Loucy (cell line): ENCODE data around the gene ZNF792.
A peak's percentile ranks its signal among the peaks of the same experiment; 100 is the strongest.
"Not testable (repeated sequence)": the region's sequence is repeated elsewhere in the genome, so short reads cannot be mapped to it uniquely, and the experiment has no call there.

Source experiments
- H2AFZ ChIP-seq: fragments of 200-600 bp; sonication (generic); 2 replicates; pipeline ENCODE4 v1.6.0; 2016; ENCODE audit warnings: antibody characterized with exemption, mild to moderate bottlenecking, low read length, moderate library complexity
- H3F3A ChIP-seq: fragments of 200-600 bp; 2 replicates; pipeline ENCODE4 v1.6.0; 2016; ENCODE audit warnings: antibody characterized with exemption, low read depth, mild to moderate bottlenecking
- H3K27me3 ChIP-seq: fragments of 200-600 bp; sonication (generic); 2 replicates; pipeline ENCODE4 v1.6.1; 2014; ENCODE audit warnings: low read length, mild to moderate bottlenecking; ENCODE audit not compliant: insufficient read depth, poor library complexity, severe bottlenecking
- H3K36me3 ChIP-seq: fragments of 200-600 bp; sonication (generic); 2 replicates; pipeline ENCODE4 v1.6.1; 2016; ENCODE audit warnings: low read length; ENCODE audit not compliant: insufficient read depth
- H3K4me1 ChIP-seq: fragments of 200-600 bp; sonication (generic); 2 replicates; pipeline ENCODE4 v1.5.1; 2014; ENCODE audit warnings: low read length, mild to moderate bottlenecking; ENCODE audit not compliant: insufficient read depth, poor library complexity, severe bottlenecking
- H3K4me2 ChIP-seq: fragments of 200-600 bp; sonication (generic); 2 replicates; pipeline ENCODE4 v1.6.0; 2014; ENCODE audit warnings: antibody characterized with exemption, low read length, low read depth, mild to moderate bottlenecking; ENCODE audit not compliant: poor library complexity, severe bottlenecking
- H3K4me3 ChIP-seq: fragments of 200-600 bp; sonication (generic); 2 replicates; pipeline ENCODE4 v1.5.1; 2014; ENCODE audit warnings: low read length, mild to moderate bottlenecking, mixed read lengths; ENCODE audit not compliant: poor library complexity, severe bottlenecking
- H3K79me2 ChIP-seq: fragments of 200-600 bp; sonication (generic); 2 replicates; pipeline ENCODE4 v1.6.1; 2014; ENCODE audit warnings: low read length; ENCODE audit not compliant: insufficient read depth
- H3K9ac ChIP-seq: fragments of 200-600 bp; sonication (generic); 2 replicates; pipeline ENCODE4 v1.6.0; 2014; ENCODE audit warnings: mild to moderate bottlenecking, low read depth, low read length, moderate library complexity; ENCODE audit not compliant: poor library complexity, severe bottlenecking
- H3K9me2 ChIP-seq: fragments of 200-600 bp; sonication (generic); replicated peaks from 2 replicates; pipeline ENCODE4 v1.6.1; 2016; ENCODE audit warnings: low read depth, low read length, mixed read lengths
- H3K9me3 ChIP-seq: fragments of 200-600 bp; sonication (generic); 2 replicates; pipeline ENCODE4 v1.6.1; 2014; ENCODE audit warnings: mild to moderate bottlenecking, antibody characterized with exemption, low read length, low read depth; ENCODE audit not compliant: insufficient read depth
- H4K20me1 ChIP-seq: fragments of 200-600 bp; sonication (generic); 2 replicates; pipeline ENCODE4 v1.6.0; 2014; ENCODE audit warnings: antibody characterized with exemption, low read length, mild to moderate bottlenecking; ENCODE audit not compliant: insufficient read depth, poor library complexity, severe bottlenecking
- EZH2phosphoT487 ChIP-seq: fragments of 200-600 bp; IDR thresholded peaks from 2 replicates; pipeline ENCODE4 v1.6.1; 2018; ENCODE audit warnings: antibody characterized with exemption, mild to moderate bottlenecking, moderate library complexity, borderline replicate concordance
- TF ChIP-seq, protein P1 (sequence below): fragments of 200-600 bp; sonication (generic); conservative IDR thresholded peaks from 2 replicates; pipeline ENCODE4 v1.5.1; 2014; ENCODE audit warnings: mild to moderate bottlenecking, antibody characterized with exemption, low read length

The ZNF792 gene

DNA sequence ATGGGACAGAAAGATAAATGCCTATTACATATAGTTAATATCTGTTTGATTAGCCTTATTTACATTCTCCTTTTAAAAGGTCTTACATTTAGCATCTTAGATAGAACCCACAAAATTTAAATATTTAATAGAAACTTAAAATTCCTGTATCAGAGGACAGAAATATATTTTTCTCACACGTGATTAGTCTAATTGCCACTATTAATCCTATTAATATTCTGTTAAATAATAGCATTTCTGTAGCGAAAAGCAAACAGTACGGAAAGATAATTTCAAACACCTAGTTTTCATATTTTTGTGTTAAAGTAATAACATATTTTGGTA, 37.7 kb downstream of the ZNF792 start:
- Histone ChIP-seq H4K20me1 (no peaks in the 10 kb centered on the region), H3F3A (no peaks in the 10 kb centered on the region), H3K4me2 (peak overlapping the region; percentile 80), H2AFZ (peak overlapping the region; percentile 99), H3K9ac (peak overlapping the region; percentile 80), H3K27me3 (no peaks in the 10 kb centered on the region), H3K36me3 (no peaks in the 10 kb centered on the region), H3K9me2 (no peaks in the 10 kb centered on the region), H3K9me3 (no peaks in the 10 kb centered on the region), H3K79me2 (no peaks in the 10 kb centered on the region), H3K4me1 (peaks cover 6% of the 10 kb centered on the region), H3K4me3 (peak overlapping the region; percentile 89)
- TF ChIP-seq, protein P1, sequence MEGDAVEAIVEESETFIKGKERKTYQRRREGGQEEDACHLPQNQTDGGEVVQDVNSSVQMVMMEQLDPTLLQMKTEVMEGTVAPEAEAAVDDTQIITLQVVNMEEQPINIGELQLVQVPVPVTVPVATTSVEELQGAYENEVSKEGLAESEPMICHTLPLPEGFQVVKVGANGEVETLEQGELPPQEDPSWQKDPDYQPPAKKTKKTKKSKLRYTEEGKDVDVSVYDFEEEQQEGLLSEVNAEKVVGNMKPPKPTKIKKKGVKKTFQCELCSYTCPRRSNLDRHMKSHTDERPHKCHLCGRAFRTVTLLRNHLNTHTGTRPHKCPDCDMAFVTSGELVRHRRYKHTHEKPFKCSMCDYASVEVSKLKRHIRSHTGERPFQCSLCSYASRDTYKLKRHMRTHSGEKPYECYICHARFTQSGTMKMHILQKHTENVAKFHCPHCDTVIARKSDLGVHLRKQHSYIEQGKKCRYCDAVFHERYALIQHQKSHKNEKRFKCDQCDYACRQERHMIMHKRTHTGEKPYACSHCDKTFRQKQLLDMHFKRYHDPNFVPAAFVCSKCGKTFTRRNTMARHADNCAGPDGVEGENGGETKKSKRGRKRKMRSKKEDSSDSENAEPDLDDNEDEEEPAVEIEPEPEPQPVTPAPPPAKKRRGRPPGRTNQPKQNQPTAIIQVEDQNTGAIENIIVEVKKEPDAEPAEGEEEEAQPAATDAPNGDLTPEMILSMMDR: no peak
- TF ChIP-seq EZH2phosphoT487: no peak

DNA sequence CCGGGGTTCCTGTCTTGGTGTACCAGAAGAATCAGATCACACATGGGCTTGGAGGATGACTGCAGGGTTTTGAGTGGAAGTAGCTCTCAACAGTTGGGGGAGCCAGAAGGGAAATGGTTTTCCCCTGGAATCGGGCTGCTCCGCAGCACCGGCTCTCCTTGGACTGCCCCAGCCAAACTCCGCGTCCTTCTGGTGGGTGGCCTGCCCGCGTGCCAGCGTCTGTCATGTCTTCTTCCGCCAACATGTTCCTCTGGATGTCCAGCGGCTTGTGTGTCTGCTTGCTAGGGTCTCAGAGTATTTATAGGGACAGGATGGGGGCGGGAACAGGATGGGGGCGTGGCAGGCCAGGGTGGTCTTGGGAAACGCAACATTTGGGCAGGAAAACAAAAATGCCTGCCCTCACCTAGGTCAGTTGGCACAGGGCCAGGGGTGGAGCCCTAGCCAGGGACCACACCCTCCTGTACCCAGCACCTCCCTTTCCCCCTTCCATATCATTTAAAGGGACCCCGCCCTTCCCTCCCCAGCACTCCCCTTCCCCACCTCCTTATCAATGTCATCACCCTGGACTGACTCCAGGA, 38.7 kb downstream of the ZNF792 start:
- Histone ChIP-seq H3F3A (no peaks in the 10 kb centered on the region), H4K20me1 (no peaks in the 10 kb centered on the region), H3K27me3 (no peaks in the 10 kb centered on the region), H3K4me1 (peaks cover 6% of the 10 kb centered on the region), H3K9me3 (no peaks in the 10 kb centered on the region), H2AFZ (no peak overlapping the region), H3K4me2 (no peak overlapping the region), H3K9ac (no peak overlapping the region), H3K9me2 (no peaks in the 10 kb centered on the region), H3K79me2 (no peaks in the 10 kb centered on the region), H3K4me3 (no peak overlapping the region), H3K36me3 (no peaks in the 10 kb centered on the region)
- TF ChIP-seq, protein P1: no peak
- TF ChIP-seq EZH2phosphoT487: no peak

DNA sequence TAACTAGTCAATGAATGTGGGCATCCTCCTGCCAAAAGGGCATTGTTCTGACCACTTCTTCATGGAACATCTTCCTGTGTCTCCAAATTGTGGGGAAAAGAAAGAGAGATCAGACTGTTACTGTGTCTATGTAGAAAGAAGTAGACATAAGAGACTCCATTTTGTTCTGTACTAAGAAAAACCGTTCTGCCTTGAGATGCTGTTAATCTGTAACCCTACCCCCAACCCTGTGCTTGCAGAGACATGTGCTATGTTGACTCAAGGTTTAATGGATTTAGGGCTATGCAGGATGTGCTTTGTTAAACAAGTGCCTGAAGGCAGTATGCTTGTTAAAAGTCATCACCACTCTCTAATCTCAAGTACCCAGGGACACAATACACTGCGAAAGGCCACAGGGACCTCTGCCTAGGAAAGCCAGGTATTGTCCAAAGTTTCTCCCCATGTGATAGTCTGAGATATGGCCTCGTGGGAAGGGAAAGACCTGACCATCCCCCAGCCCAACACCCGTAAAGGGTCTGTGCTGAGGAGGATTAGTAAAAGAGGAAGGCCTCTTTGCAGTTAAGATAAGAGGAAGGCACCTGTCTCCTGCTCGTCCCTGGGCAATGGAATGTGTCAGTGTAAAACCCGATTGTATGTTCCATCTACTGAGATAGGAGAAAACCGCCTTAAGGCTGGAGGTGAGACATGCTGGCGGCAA, 43.8 kb downstream of the ZNF792 start:
- not testable (repeated sequence) for H3K4me2 ChIP-seq, H3K9ac ChIP-seq, H3F3A ChIP-seq, H3K4me3 ChIP-seq, H3K27me3 ChIP-seq, H3K79me2 ChIP-seq, H3K9me2 ChIP-seq, H4K20me1 ChIP-seq, H3K36me3 ChIP-seq, H3K4me1 ChIP-seq, H3K9me3 ChIP-seq, H2AFZ ChIP-seq

DNA sequence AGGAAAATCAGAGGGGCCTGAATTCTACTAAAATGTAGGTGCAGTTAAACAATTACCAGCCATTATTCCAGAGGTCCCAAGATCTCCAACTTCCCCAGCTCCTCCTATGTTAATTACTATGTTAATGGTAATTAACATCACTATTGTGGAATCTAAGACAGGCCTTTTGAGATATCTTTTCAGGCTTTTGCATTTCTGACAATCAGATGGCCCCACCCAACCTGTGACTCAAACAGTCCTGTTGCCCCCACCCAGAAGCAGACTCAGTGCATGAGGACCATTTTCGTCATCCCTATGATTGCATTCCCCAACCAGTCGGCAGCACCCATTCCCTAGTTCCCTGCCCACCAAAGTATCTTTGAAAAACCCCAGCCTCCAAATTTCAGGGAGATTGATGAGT, 45.8 kb downstream of the ZNF792 start:
- Histone ChIP-seq H3K9me3 (peaks cover 6% of the 10 kb centered on the region; the same call in 1 of the 2 replicates), H4K20me1 (no peaks in the 10 kb centered on the region), H2AFZ (no peak overlapping the region), H3K9me2 (no peaks in the 10 kb centered on the region), H3K9ac (no peak overlapping the region), H3F3A (no peaks in the 10 kb centered on the region), H3K27me3 (no peaks in the 10 kb centered on the region), H3K36me3 (no peaks in the 10 kb centered on the region), H3K4me1 (no peaks in the 10 kb centered on the region), H3K79me2 (no peaks in the 10 kb centered on the region), H3K4me3 (no peak overlapping the region), H3K4me2 (no peak overlapping the region)
- no peak for TF ChIP-seq EZH2phosphoT487
- TF ChIP-seq, protein P1: no peak

DNA sequence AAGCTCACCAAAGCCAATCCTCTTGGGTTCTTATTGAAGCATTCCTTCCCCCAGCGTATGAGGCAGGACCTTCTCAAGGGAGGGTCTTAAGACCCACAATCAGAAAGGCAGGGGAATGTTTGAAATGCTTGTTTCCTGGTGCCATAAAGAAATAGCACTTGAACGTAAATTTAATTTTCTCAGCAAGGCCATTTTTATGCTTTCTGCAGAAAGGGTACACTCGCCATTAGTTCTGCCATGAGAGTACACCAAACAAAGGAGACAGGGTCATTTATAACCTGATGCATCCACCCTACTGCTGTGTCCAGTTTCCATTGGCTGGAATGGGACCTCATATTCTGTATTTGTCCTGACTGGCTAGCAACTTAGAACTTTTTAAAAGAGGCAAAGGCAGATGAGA, 46.9 kb downstream of the ZNF792 start:
- not testable (repeated sequence) for H4K20me1 ChIP-seq, H3K79me2 ChIP-seq, H3K9me3 ChIP-seq, H3K4me1 ChIP-seq, H3F3A ChIP-seq, H2AFZ ChIP-seq, H3K36me3 ChIP-seq, H3K27me3 ChIP-seq, H3K9me2 ChIP-seq, H3K4me2 ChIP-seq, H3K4me3 ChIP-seq, H3K9ac ChIP-seq
